Pulmonary artery endothelial cell (primary cell): ENCODE results near the gene FOXP1. TPM values are rescaled to one million over a fixed set of nuclear protein-coding genes. Genes with fewer than 3 reads are reported as not detected.

ENCODE experiments used
- DNase-seq: peaks from one replicate; pipeline ENCODE4 v3.0.0-alpha.2; 2011; ENCODE audit warnings: low read depth, low spot score
- total RNA-seq: library from RNA; depleted of rRNA; stranded (reverse); fragments of >200 nt; gene quantifications from 2 replicates; pipeline ENCODE4 v1.2.3, GENCODE V29; 2014

Gene FOXP1
- total RNA-seq, 1 donor from 2014 or later: 48.2 TPM

DNA sequence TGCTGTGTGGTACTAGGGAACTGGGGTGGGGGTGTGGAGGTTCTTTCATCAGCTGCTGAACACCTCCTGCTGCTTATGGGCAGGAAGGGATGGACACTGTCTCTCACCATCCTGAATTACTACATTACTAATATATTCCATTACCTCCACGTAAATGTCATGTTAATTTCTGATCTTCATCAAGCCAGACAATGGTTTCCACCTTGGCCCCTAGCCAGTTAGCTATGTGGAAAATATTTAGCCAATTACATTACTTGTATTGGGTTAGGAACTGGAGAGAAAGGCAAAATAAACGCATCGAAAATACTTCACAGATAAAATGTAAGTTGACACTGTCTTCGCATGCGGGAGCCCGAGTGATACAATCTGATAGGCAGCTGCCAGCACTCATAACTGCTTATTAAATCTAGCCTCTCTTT lies 95.1 kb downstream of the FOXP1 start:
- DNase-seq: no peak

DNA sequence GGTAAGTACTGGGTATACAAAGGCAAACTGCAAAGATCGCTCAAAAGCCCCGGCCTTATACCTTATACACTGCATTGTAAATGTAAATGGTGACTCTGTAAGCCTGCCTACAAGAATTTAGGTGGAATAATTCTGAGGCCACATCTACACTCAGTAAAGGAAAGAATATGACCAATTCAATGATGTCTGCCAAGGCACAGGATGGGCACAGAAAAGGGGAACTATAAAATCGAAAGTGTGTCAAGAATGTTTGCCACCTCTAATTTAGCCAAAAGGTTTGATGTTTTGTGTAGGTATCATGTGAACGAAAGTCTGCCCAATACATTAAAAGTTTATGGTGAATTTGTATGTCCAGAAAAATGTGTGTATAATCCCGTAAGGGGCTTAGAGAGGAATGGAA lies 96.1 kb downstream of the FOXP1 start:
- DNase-seq: no peak

DNA sequence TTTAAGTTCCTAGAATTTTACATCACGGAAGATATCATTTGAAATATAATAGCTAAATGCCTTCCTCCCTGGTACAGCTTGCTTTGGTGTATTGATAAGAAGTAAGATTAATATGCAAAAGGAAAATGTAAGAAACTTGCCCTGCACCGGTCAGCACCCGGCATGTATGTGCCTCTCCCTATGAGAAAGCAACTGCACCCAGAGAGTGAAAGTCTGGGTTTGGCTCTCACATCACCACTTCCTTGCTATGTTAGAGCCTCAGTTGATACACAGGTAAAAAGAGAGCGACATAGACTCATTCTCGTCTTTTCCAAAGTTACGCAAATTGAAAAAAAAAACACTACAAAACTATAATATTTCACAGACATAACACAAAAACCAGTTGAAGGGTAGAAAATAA lies 96.7 kb downstream of the FOXP1 start:
- no peak for DNase-seq

DNA sequence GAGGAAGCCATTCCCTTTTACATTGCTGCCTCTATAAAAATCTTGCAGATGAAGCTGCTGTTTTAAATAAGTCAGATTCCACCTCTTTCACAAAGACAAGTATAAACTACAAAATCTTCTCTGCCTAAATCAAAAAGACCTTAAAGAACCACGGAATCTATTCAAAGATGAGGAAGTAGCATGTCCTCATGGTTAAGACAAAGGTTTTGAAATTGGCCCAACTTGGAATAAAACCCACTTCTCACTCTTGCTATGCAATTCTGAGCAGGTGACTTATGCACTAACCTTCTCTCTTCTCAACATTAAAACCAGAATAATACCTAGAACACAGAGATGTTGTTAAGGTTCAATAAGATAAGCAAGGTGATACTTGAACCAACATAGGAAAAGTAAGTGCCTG lies 97.6 kb downstream of the FOXP1 start:
- DNase-seq: no peak

DNA sequence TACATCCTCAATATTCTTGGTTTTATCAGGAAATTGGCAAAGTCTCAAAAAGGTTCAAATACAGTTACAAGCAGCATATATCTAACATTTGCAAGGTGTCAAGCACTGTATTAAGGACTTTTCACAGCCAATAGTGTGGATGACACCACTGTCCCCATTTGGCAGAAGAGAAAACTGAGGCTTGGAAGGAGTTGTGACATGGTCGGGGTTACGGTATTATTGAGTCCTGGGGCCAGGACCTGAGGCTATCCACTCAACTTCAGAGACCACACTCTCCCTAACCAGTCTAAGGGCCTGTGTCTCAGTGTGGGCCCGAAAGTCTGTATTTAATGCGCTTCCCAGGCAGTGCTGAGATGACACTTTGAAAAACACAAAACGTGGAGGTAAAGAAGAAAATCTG lies 99.1 kb downstream of the FOXP1 start:
- DNase-seq: no peak

DNA sequence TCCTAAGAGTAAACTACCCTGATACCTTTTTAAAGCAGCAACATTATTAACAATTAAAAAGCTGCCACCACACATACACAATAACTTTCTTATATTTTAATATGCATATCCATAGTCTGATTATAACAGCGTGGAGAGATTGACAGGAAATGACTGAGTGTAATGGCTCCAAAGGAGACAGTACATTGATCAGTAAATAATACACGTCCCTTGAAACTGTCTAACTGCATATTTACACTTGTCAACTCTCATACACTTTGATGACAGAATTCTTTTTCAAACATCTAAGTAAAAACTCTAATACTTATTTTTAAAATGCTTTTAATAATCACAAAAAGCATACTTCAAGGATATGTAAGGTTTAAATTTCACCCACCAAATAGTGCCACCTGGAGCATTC lies 99.5 kb downstream of the FOXP1 start:
- DNase-seq: no peak

DNA sequence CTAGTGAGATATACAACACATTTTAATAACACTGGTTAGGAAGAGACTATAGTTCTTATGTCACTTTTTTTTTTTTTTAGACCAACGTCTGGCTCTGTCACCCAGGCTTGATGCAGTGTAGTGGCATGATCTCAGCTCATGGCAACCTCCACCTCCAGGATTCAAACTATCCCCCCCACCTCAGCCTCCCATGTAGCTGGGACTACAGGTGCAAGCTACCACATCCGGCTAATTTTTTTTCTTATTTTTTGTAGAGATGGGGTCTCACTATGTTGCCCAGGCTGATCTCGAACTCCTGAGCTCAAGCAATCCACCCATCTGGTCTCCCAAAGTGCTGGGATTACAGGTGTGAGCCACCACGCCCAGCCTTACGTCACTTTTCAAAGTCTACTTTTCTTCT lies 100.8 kb downstream of the FOXP1 start:
- no peak for DNase-seq

DNA sequence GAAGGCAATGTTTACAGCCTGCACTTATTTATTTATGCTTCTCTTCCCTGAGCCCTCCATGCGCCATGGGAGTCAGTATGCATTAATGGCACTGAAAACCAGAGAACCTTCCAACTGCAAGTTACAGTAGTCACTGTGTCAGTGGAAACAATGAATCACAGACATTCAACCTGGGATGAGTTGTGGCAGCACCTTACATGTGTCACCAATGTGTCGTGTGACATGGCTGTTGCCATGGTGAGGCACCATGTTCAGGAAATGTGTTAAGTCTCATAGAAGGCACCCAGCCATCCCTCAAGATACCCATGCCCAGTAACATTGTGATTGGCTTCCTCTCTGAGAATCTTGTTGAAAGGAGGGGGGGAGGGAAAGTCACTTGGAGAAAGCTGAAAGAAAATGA lies 105.0 kb downstream of the FOXP1 start:
- no peak for DNase-seq

DNA sequence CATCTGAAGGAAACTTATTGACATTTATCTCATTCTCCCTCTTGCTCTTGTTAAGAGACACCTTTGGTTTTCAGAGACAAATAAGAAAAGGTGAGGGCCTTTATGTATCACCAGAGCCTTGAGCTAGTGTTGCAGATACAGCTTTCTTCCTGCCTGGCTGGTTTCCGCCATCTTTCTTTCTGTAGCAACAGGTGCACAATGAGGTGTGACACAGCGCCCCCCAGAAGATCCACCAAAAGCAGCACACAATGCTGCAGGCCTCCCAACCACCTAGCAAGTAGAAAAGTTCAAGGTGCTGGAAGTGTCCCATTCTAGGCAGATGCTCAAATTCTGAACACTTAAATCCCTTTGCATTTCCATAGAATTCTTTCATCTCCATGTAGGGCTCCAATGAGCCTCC lies 106.6 kb downstream of the FOXP1 start:
- DNase-seq: no peak

DNA sequence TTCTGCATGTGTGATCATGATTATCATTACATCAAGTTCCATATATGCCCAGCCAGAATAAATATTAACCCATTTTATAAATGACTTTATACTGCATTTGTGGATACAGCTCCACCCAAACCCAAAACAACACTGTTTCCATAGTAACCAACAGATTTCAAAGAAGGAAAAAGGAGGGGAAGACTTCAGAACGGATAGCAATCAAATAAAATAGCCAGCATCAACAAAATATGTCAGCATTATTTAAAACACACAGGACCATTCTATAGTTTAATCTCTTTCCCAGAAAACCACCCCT lies 114.4 kb downstream of the FOXP1 start:
- no peak for DNase-seq

DNA sequence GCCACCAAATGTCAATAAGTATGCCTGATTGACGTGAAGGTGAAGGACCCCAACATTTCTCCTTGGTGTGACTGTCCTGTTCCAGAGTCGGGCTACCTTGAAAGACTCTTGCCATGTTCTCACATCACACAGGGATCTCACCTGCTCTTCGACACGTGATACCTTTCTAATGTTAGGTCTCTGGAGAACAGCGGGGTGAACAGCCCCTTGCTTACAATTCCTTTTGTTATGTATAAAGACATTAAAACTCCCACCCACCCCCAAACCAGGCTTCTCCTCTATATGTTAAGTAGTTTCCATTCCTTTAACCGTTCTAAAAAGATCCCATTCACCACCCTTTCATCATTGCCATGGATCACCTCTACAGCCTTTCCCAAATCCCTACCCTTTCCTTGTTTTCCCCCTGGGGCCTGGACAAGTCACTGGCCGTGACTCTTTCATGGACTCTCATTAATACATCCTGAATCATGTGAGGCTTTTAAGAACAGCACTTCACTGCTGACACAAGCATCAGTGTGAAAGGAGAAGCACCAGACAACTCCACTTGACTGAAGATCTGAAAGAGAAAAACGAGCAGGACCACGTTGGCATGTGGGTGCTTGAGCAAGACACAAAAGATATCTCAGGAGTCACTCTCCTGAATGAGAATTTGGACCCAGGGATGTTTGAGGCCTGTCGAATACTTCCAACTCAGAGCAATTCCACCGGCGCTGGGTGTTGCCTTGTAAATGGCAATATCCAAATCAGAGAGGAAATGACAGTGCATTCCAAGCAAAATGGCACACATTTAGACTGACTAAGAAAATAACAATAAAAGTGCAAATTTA lies 115.0 kb downstream of the FOXP1 start:
- no peak for DNase-seq

DNA sequence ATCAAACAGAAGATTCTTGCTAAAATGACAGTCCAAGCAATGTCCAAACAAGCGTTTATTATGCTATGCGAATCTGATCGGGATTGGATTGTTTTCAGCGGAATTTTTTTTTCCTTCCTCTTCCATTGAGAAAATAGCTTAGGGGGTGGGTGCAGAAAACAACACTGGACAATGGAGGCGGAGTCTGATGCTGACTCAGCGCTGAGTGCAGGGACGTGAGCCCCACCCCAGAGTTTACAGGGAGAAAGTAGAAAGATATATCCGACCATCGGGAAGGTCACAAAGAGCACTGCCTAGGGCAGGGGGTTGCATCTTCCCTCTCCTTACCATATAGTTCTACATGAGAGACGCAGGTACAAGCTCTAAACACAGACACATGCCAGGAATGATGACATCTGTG lies 117.0 kb downstream of the FOXP1 start:
- DNase-seq: peak; percentile 30

DNA sequence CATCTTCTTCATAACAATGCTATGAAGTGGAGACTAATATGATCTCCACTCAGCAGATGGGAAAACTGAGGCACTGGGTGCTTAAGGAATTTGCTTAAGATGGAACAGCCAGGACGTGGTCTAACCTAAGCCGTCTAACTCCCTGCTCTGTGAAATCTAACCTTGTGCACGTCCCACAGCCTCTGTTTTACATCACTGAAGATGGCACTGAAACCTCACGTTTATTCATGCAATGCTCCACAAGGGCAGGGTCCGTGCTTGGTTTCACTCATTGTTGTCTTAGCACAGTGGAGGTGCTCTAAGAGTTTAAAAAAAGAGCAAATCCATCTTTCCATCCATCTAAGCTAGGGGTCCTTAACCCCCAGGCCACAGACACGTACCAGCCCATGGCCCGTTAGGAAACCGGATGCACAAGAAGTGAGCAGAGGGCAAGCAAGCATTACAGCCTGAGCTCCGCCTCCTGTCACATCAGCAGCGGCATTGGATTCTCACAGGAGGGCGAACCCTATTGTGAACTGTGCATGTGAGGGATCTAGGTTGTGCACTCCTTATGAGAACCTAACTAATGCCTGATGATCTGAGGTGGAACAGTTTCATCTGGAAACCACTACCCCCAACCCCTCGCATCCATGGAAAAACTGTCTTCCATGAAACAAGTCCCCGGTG lies 118.0 kb downstream of the FOXP1 start:
- no peak for DNase-seq

DNA sequence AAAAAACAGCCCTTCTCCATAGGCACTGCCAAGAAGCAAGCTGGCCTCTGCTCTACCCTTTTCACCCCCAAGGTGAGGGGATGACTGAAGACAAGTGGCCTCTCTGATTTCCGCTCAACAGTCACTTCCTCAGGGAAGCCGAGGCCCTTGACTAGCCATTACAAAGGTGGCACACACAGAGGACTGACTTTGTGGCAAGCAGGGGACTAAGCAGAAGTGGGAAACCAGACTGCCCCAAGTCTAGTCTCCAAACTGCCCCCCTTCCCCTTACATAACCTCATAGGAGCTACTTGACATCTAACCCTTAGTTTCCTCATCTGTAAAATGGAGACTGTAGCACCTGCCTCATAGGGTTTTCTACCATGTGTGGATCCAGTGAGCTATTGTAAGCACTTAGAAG lies 118.9 kb downstream of the FOXP1 start:
- no peak for DNase-seq

DNA sequence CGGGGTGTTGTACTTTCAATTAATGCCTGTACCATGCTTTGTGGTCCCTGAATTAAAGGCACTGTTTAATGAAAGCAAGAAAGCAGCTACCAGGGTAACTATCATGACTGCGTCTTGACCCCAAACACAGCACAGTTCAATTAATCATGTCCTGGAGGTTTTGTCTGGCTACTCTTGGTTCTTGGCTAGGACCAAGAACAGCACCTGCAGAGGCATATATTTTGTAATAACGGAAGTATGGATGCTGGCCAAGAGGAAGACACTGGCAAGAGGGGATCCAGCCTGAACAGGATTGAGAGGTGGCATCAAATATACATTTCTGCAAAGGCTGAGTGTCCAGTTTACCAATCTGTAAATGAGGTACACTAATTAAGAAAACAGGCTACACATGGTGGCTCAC lies 119.9 kb downstream of the FOXP1 start:
- DNase-seq: no peak

DNA sequence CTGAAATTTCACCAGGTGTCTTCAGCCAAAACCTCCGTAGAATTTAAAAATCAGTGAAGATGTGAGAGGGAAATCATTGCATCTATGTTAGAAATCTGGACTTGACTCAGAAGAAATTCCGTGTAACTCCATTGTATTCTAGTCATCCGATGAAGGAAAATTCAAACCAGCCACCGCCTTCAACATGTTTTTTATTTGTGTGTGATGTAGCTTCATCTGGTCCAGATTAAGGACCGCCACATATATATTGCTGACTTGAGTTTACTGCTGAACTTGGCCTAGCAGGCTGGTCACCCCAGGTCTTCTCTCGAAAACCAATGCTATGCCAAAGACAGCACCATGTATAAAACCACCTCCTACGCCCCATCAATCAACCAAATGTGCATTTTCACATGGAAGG lies 120.9 kb downstream of the FOXP1 start:
- no peak for DNase-seq

DNA sequence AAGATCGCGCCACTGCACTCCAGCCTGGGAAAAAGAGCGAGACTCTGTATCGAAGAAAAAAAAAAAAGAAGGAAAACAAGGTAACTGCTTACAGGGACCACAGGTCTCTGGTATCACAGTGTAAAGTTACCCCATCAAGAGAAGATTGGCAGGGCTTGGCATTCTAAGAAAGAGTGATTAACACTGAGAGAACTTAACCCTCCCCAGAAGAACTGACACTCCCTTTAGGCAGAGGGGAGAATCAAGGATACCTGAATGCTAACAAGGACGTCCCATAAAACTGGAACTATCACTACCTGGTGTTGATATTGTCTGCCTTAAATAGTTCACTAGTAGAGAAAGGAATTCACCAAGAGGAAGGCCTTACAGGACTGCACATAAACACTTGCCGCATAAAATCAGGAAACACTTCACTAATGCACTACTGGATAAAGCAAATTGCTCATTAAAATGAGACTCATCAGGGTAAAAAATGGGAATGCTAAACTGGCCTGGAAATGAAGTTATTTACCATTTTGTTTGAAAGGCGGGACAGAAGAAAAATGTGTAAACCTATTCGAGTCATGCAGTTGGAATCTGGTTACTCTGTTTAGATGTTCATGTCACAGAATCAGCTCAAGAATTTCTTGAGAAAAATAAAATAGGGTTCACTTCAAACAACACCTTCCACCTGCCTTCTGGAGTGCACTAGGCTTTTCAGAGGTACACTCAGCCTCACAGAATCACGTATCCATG lies 121.6 kb downstream of the FOXP1 start:
- DNase-seq: no peak

DNA sequence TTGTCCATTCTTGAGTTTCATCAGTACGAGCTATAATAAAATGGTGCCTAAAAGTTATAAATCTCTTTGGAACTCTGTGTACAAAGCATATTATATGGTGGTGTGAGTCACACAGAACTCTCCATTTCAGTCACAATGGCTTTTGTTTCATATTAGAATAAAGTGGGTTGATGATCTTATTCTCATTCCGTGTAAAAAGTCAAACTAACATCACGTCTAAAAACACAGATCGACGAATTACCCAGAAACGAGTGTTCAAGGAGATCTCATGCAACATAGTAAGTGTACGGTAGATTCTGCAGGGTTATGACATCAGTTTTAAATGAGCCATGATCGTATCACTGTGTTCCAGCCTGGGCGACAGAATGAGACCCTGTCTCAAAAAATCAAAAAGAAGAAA lies 122.4 kb downstream of the FOXP1 start:
- no peak for DNase-seq

DNA sequence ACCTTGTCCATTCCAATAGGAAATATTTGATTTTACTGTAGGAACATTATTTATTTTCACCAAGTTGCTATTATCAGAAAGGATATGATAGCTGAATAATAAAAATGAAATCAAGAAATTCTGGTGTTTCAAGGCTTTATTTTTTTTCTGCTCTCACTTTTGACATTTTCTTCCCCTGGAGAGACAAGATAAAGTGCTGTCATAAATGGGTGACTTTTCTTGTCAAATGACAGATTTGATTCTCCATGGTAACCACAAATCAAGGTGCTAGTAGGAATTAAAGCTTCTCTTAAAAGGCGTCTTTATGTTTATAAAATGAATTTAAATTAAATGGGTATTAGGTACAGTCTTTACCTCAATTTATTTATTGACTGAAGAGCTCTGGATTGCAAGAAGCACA lies 124.6 kb downstream of the FOXP1 start:
- no peak for DNase-seq

DNA sequence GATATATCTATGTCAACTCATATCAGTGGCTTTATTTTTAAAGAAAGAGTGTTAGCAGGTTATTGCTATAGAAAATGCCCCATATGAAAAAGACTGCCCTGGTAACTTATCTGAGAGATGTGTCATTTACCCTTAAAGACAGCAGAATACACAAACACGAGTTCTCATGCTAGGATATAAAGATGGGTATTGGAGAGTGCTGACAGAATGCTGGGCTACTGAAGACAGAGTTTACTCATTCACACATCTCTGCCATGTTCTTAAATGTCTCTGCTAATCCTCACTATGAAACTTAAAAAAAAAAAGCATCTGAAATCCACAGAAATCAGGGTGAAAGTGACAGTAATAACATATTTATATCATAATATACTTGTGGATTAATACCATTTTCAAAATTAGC lies 126.7 kb downstream of the FOXP1 start:
- DNase-seq: no peak

DNA sequence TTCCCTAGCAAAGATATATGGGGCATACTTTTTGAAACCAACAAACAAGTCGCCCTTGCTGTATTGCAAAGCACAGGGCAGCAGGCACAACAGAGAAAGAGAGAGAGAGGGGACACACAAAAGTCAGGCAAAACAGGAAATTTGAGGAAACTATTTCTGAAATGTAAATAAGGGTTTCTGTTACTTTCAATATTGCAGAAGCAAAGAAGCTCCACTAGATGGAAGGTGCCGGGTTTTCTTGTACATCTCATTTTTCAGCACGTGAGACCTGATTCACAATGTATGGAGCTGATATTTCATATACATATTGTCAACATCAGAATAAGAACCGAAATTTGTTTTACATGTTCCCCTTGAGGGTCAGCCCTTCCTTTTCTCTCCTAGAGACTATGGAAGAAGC lies 127.4 kb downstream of the FOXP1 start:
- DNase-seq: no peak

DNA sequence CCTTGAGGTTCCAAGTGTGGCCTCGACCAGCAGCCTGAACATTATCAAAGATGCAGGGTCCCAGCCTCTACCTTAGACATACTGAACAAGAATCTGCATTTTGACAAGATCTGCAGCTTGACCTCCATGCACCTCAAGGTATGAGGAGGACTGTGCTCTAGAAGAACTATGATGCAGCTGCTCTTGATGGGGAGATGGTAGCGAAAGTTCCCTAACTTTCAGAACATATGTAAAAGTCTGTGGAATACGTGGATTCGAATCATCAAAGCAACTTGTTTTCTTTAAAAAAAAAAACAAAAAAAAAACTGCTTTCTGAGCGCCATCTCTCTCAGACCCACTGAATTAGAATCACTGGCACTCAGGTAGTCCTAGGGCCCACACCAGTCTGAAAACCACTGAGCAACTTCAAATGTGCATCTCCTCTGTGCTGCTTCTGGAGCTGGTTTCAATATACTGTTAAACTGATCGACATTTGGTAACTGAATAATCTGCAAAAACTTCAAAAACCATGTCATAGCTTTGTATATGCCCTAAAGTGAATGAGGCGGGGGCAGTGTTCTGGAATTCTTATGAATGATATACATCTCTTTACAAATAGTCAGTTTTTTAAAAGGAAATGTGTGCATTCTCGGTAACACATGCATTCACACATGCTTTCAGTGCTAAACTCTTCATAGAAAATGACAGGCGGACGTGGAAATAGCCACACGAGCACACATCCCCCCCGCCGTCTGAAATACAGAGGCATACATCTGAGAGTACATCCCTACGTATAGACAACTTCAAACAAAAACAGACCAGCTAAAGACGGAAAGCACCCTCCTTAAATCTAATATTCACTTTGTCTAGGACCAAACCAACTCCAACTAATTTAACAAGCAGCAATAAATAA lies 128.8 kb downstream of the FOXP1 start:
- DNase-seq: no peak
